ENCODE results near the gene IL4I1. TPM values are rescaled to one million over a fixed set of nuclear protein-coding genes. Genes with fewer than 3 reads are reported as not detected.

Gene IL4I1
- total and polyA plus RNA-seq, 2 of the 8 experiments (the other 6 are each of a cell fraction or from before 2014, with no cell fraction given): 0.41 to 0.76 TPM

DNA sequence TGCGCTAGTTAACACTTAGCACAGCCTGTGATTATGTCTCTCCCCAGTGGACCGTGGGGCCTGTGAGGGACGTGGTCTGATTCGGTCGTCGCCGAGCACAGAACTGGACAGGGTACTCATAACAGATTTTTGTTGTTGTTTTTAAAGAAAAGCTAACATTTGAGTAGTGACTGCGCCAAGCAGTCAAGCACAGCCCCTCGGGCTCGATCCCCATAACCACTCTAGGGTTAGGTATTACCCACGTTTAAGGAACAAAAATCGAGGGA, 46.5 kb downstream of the IL4I1 start (continued):
- TF ChIP-seq CHD7 (IDR thresholded peaks at IDR 0.05; ENCODE audit: insufficient replicate concordance, low read length): no peak
- TF ChIP-seq POLR2AphosphoS5 (IDR thresholded peaks at IDR 0.05; ENCODE audit: low read depth, low read length): no peak
- TF ChIP-seq RXRA (IDR thresholded peaks at IDR 0.05; ENCODE audit: insufficient read depth, low read depth, low read length): no peak
- no peak for TF ChIP-seq RAD21 (IDR thresholded peaks at IDR 0.05 in 1 of 2, conservative IDR thresholded peaks at IDR 0.05 in 1 of 2; ENCODE audit: low read depth in 2 of 2, low read length in 2 of 2)
- no peak for TF ChIP-seq SP2 (IDR thresholded peaks at IDR 0.05; ENCODE audit: low read length)
- TF ChIP-seq MAX (IDR thresholded peaks at IDR 0.05): no peak
- TF ChIP-seq KDM5A (IDR thresholded peaks at IDR 0.05; ENCODE audit: low read length): no peak
- TF ChIP-seq KDM4A (IDR thresholded peaks at IDR 0.05; ENCODE audit: low read depth, low read length, severe bottlenecking): no peak
- TF ChIP-seq YY1 (IDR thresholded peaks at IDR 0.05; ENCODE audit: low read depth, low read length): no peak
- TF ChIP-seq TAF1 (IDR thresholded peaks at IDR 0.05; ENCODE audit: low read depth, low read length): no peak
- no peak for TF ChIP-seq TCF12 (IDR thresholded peaks at IDR 0.05; ENCODE audit: low read depth, low read length)
- no peak for TF ChIP-seq MAFK (IDR thresholded peaks at IDR 0.05; ENCODE audit: low read depth, low read length)
- no peak for TF ChIP-seq CBX8 (IDR thresholded peaks at IDR 0.05; ENCODE audit: borderline replicate concordance, low read depth, low read length)

All from H1 (cell line).